HG02973 (cell line): ENCODE data around the gene HACL1.
"Not testable (repeated sequence)": the region's sequence is repeated elsewhere in the genome, so short reads cannot be mapped to it uniquely, and the experiment has no call there.

ENCODE experiments used
- ATAC-seq: cut with Tn5 transposase; IDR thresholded peaks from one replicate; pipeline ENCODE4 v1.9.1; 2021; ENCODE audit warnings: moderate library complexity; ENCODE audit not compliant: unreplicated experiment

The HACL1 gene

DNA sequence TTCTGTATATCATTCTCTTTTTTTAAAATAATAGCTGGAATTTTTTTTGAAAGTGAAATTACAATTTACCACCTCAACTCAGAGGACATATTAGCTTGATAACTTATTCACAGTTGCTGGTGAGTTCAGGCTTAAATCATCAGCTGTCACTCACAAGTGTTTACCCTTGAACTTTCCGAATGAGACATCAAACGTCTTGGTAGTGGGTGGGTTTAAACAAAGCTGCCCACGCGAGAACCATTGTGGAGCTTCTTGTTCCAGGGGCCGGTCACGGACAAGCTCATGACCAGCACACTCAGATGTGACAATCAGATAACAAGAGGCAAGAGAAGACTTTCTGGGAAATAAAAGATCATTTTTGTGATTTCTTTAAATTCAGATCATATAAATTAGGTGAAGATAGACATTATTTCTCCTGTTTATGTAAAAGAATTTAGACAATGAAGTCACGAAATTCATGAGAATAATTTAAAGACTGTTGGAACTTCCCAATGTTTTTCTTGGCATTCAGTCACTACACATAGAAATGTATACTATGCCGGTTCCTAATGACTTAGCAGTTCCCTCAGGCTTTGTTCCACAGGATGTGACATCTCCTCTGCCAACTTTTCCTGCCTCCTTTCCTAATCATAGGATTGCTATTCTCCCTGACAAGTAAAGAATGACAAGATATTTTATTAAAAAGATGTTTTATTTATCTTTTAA, 29.4 kb upstream of the HACL1 start:
- ATAC-seq: peak; percentile 26

DNA sequence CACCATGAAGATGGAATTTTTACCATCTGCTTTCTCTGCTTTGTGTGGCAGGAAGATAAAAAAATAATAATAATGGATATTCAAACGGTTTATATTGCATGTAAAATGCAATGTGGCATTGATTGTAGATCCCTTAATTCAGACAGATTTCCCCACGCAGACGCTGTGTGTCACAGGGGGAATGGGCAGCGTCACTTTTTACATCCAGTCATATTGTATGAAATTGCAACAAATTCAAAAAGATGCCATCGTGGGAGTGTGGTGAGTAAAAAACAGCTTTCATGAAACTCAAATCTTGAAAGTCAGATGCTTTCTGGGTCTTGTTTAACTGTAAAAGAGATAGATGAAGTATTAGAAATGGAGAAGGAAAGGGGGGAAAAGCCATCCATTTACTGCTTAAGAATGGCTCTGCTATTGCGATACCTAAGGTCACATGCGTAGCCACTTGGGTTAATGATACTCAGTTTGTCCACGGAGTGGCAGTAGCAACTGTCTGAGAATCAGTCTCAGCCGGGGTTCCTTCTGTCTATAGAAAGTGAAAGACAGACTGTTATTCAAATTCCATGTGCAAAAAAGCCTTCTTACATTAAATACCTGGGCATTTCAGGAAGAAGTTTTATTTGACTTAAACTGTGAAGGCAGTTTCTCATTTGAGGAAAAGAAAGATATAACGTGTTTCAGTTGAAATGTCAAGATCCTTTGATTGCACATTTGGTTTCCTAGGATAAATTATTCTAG, 28.7 kb upstream of the HACL1 start:
- peak; percentile 95 for ATAC-seq

DNA sequence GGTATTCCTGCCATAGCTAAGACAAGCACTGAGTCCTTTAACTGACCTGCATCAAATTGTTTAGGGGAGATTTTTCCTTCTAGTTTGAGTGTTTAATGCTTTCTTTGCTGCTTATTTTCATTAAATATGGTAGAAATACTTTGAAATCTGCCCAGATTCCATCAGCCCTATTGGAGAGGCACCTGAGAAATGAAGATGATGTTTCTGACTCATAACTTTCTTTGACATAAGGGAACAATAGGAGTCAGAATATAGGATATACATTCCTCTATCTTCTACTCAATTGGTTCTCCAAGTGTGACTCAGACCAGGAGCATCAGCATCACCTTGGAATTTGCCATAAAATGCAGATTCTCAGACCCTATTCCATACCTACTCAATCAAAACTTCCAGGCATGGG, 27.6 kb upstream of the HACL1 start:
- no peak for ATAC-seq

DNA sequence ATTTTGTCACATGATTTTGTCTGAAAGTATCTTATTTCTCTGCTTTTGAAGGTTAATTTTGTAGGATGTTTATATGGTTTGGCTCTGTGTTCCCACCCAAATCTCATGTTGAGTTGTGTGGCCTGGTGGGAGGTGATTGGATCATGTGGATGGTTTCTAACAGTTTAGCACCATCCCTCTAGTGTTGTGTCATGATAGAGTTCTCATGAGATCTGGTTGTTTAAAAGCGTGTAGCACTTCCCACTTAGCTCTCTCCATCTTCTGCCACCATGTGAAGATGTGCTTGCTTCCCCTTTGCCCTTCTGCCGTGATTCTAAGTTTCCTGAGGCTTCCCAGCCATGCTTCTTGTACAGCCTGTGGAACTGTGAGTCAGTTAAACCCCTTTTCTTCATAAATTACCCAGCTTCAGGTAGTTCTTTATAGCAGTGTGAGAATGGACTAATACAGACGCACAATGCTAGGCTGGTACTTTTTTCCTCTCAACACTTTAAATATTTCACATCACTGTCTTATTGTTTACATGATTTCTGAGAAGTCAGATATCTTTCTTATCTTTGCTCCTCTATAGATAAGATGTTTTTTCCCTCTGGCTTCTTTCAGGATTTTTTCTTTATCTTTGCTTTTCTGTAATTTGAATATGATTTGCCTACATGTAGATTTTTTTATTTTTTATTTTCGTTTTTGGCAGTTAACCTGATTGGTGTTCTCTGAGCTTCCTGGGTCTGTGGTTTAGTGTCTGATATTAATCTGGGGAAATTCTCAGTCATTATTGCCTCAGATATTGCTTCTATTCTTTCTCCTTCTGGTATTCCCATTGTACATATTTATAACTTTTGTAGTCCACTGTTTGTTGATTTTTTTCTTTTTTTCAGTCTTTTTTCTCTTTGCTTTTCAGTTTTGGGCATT, 22.4 kb upstream of the HACL1 start:
- ATAC-seq: no peak

DNA sequence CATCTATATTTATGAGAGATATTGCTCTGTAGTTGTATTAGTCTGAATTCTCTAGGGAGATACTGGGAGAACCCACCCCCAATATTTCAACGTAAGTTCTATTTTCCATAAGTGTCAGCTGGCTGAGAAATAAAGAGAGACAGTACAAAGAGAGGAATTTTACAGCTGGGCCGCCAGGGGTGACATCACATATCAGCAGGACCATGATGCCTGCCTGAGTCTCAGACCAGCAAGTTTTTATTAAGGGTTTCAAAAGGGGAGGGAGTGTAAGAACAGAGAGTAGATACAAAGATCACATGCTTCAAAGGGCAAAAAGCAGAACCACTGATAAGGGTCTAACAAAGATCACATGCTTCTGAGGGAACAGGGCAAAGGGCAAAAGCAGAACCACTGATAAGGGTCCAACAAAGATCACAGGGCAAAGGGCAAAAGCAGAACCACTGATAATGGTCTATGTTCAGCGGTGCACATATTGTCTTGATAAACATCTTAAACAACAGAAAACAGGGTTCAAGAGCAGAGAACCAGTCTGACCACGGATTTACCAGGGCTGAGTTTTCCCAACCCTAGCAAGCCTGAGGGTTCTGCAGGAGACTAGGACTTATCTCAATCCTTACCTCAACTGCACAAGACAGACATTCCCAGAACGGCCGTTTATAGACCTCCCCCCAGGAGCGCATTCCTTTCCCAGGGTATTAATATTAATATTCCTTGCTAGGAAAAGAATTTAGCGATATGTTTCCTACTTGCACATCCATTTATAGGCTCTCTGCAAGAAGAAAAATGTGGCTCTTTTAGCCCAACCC, 18.5 kb upstream of the HACL1 start:
- not testable (repeated sequence) for ATAC-seq

DNA sequence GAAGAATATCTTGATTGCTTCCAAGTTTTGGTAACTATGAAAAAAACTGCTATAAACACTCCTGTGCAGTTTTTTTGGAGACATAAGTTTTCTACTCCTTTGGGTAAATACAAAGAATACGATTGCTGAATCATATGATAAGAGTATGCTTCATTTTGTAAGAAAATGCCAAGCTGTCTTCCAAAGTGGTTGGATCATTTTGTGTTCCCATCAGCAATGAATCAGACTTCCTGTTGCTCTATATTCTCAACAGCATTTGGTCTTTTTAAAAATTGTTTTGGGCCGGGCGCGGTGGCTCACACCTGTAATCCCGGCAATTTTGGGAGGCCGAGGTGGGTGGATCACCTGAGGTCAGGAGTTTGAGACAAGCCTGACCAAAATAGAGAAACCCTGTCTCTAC, 14.7 kb upstream of the HACL1 start:
- no peak for ATAC-seq

DNA sequence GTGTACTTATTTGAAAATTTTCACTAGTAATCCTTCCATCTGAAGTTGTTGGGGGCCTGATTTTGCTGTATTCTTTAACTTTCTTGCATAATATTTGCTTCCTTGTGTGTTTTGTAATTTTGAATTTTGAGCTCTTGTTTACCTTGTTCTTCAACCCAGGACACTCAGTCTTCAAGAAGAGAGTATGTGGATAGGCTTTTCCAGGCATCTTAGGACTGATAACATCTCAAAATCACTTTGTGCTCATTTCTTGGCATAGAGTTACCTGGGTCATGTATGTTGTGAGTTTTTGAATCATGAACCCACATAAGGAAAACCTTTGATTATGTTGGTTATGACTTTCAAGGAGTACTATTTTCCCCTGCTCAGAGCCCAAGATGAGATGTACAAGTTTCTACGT, 13.6 kb upstream of the HACL1 start:
- ATAC-seq: no peak

DNA sequence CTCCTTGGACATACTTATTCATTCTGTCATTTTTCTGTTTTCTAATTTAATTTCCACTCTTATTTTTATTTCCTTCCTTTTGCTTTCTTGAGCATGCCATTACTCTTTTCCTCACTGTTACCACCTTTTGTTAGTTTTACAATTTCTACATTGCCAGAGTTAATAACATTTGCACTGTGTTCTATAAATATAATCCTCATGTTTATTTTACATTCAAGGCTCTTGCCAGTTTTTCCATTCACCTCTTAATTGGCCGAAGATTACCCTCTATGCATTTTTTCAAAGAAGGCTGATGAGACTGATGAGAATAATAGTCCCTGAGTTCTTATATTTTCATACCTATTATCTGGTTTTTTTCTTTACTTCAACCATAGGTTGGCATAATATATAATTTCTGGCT, 10.6 kb upstream of the HACL1 start:
- ATAC-seq: no peak

DNA sequence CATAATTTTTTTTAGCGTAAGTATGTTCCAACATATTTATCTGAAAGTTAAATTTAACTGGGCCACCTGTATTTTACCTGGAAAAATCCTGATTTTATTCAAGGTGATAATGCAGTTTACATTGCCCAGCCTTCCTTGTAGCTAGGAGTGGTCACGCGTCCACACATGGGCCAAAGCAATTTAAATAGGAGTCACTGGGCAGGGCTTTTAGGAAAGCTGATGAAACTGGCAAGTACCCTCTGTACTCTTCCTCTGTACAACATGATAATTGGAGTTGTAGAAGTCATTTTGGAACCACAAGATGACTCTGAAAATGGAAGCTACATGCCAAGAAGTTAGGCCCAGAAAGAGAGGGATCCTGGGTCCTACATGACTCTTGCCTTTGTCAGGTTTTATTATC, 9.6 kb upstream of the HACL1 start:
- ATAC-seq: no peak

DNA sequence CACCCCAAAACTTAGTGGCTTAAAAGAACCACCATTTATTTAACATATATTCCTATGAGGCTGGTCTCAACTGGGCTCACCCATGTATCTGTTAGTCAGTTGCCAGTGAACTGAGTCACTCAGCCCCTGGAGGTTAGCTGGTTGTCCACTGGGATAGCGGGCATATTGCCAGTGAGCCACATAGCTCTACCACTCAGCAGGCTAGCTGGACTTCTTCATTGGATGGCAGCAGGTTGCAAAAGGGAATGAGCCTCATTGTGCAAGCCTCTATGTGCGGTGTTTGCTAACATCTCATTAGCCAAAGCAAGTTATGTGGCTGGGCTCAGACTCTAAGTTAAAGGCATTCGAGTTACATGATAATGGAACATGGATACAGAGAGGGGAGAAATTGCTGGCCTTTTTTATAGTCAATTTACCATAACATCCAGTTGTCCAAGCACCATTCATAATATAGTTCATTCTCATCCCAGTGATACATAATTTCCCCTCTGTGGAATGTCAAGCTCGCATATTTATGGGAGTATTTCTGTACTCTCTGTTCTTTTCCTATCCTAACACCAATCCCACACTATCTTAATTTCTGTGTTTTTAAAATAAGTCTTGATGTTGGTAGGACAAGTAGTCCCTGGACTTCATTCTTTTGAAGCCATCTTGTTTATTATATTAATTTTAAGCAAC, 8.9 kb upstream of the HACL1 start:
- no peak for ATAC-seq

DNA sequence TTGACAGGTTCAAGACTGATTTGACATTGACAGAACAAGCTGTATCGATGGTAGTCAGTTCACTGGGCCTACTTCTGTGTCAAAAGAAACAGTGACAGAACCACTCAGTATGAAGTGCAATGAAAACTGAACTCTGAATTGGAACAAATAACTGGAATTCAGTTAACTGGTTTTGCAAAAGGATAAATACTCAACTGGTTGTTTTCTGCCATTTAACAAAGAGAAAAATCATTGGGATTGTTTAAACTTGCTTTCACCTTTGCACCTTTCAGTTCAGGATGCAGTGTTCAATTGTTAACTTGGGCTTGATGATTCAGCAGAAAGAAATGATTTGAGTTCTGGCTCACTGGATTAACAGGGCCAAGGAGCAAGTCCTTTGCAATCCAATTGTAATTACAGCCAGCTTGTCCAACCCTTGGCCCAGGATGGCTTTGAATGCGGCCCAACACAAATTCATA, 5.1 kb upstream of the HACL1 start:
- ATAC-seq: no peak

DNA sequence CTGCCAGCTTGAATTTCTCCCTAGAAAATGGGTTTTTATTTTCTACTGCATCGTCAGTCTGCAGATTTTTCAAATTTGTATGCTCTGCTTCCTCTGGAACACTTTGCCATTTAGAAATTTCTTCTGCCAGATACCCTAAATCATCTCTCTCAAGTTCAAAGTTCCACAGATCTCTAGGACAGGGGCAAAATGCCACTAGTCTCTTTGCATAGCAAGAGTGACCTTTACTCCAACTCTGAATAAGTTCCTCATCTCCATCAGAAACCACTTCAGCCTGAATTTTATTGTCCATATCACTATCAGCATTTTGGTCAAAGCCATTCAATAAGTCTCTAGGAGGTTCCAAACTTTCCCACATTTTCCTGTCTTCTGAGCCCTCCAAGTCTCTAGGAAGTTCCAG, 3.2 kb upstream of the HACL1 start:
- not testable (repeated sequence) for ATAC-seq

DNA sequence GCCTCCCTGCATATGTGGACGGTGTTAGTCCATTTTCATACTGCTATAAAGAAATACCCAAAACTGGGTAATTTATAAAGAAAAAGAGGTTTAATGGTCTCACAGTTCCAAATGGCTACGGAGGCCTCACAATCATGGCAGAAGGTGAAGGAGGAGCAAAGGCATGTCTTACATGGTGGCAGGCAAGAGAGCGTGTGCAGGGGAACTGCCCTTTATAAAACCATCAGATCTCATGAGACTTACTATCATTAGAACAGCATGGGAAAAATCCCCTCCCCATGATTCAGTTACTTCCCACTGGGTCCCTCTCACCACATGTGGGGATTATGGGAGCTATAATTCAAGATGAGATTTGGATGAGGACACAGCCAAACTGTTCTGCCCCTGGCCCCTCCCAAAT, 1.4 kb upstream of the HACL1 start:
- not testable (repeated sequence) for ATAC-seq

DNA sequence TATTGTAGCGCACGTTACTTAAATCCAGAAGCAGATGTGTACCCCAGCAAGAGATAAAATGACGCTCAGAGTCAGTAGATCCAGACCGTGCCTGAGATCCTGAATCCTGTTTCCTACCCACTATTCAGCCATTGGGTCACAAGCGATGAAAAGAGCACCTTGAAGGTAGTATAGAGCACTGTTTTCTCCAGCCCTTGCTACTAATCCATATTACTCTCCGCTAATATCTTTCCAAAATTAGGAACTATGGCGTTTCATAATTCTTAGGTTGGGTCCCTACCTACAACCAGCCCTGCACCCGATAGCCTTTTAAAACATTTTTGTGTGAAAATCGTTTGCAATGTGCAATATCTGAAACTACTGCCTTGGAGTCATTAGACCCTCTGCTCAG, 772 bp upstream of the HACL1 start:
- peak; percentile 10 for ATAC-seq

DNA sequence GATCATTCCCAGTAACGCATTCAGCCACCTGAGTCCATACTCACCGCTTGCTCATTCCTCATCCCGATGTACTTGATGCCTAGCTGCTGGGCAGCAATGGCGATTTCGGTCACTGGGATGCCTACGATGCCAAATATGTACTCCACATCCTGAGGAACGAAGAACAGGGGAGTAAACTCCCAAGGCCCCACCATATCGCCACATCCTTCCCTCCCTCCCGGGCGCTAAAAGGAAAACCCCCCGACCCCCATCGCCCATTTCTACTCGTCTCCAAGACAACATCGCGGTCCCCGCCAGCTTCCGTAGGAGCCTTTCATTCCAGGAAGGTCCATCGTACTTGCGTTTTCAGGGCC, 347 bp downstream of the HACL1 start:
- ATAC-seq: peak; percentile 4

DNA sequence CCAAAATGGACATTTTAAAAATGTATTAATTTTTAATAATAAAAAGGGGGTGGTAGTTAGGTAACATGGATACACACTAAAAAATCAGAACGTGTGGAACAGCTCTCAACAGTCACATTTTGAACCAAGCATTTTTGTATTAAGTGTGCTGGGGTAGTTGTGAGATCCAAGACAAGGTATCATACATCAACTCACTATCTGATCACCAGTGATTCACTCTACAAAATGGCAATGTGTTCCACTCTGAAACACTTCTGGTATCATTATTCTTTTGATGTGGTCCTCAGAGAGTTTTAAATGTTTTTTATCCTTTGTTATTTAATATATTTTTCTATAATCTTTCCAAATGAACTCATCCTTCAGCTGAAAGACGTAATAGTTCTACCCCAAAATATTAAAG, 5.4 kb downstream of the HACL1 start:
- no peak for ATAC-seq

DNA sequence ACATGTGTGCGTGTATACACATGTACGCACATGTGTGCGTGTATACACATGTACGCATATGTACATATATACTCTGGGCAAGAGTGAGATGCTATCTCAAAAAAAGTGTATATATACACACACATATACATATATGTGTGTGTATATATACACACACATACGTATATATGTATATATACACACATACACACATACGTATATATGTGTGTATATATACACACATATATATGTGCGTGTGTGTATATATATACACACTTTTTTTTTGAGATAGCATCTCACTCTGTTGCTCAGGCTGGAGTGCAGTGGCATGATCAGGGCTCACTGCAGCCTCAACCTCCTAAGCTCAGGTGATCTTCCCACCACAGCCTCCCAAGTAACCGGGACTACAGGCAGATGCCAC, 8.4 kb downstream of the HACL1 start:
- ATAC-seq: no peak

DNA sequence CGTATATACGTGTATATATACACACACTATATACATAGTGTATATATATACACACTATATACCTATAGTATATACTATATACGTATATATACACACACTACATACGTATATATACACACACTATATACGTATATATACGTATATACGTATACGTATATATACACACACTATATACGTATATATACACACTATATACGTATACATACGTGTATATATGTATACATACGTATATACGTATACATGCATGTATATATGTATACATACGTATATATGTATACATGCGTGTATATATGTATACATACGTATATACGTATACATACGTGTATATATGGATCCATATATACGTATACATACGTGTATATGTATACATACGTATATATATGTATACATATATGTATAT, 9.4 kb downstream of the HACL1 start:
- no peak for ATAC-seq

DNA sequence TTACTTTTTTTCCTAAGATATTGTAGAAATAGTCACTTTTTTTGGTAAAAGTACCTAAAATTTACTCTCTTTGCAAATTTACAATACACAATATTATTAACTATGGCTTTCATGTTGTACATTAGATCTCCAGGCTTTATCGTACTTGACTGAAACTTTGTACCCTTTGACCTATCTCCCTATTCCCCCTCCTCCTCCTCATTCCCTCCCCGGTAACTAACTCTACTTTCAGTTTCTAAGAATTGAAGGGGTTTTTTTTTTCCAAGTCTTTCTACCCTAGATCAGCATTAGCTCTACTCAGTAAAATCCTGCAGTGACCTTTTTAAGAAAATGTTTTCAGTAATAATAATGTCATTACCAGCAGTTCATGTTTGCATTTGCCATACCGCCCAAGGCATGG, 10.1 kb downstream of the HACL1 start:
- ATAC-seq: no peak

DNA sequence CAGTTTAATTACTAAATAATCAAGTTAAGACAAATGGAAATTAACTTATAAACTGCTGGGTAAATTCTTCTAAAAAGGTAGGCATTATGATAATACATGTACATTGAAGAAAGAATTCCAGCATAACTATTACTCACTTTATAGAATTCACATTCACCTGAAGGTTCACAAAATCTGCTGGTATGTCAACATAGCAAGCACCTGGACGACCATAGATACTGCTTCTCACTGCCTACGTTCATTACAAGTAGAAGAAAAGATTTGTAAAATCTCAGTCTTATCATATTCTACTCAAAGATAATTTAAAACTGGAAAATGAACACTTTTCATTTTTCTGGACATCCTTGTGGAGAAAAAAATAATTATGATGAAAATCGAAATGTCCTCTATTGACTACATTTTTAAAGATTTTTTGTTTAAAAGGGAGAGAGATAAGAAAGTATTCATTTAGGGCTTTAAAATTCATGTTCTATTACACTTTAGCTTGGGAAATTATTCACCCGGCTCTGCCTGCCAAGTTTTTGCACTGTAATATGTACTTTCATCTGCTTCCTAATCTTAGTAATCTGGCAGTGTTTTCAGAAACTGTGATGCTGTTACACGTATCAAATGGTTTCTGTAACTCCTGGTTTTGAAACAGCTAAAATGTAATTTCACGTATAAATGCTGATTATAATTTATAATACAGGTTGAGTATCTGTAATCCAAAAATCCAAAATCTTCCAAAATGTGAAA, 16.1 kb downstream of the HACL1 start:
- ATAC-seq: no peak
